ENCODE results near the gene ZBTB40.

DNA sequence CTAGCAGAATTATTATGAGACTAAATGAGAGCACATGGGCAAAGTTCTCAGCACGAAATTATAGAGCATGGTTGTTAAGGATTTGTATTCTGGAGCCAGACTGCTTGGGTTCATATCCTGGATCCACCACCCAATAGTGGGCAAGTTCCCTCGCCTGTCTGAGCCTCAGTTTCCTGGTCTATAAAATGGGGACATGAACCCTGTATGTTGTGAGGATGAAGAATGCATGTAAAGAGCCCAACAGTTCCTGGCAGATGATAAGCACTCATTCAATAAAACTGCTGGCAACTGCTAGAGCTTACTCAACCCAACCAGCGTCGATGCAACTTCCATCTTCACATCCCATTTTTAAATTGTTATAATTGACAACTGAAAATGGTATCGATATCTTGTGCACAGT is 47.2 kb upstream of the ZBTB40 start:
- TF ChIP-seq CTCF (IDR thresholded peaks at IDR 0.05; ENCODE audit: insufficient read depth, low read depth, low read length) (no peak), EZH2 (IDR thresholded peaks at IDR 0.05; ENCODE audit: insufficient read depth, low read length) (no peak)

Data from astrocyte (in vitro differentiated cells and primary cell).